ENCODE data around the gene FAM78B.

FAM78B gene, protein sequence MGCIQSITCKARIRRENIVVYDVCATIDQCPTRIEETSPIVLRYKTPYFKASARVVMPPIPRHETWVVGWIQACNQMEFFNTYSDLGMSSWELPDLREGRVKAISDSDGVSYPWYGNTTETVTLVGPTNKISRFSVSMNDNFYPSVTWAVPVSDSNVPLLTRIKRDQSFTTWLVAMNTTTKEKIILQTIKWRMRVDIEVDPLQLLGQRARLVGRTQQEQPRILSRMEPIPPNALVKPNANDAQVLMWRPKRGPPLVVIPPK

GRCh38 chr1:166166698-166167571 is at the start of gene FAM78B:
FAM78B (minus strand) TSS chr1:166167001; CDS start chr1:166166248, 753 bp downstream.
- DNase-seq (ENCODE audit: low read depth): peak; percentile 16

GRCh38 chr1:166202546-166202945 is 35.7 kb upstream of the FAM78B start:
- no peak for DNase-seq (ENCODE audit: low read depth)

- no peak for DNase-seq (ENCODE audit: low read depth)
These were observed 33.9 kb upstream of the FAM78B start for GRCh38 chr1:166200743-166201142.

GRCh38 chr1:166197597-166197996 is 30.8 kb upstream of the FAM78B start:
- DNase-seq (ENCODE audit: low read depth): no peak

DNA sequence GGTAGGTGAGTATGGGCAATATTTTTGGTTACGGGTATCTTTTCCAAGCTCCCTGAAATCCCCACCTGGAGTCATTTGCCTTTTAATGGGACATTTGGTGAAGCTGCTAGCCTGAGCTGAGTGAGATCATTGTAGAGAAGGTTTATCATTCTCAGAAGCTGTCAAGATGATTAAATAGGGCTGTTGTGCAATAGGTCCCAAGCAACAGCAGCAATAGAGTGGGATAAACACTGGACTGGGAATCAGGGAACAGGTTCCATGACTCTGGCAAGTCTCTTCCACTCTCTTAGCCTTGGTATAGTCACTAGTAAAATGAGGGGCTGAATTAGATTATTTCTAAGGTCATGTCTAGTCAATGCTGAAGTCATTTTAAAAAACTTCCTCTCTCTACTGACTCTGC is 30.3 kb upstream of the FAM78B start:
- no peak for DNase-seq (ENCODE audit: low read depth)

DNA sequence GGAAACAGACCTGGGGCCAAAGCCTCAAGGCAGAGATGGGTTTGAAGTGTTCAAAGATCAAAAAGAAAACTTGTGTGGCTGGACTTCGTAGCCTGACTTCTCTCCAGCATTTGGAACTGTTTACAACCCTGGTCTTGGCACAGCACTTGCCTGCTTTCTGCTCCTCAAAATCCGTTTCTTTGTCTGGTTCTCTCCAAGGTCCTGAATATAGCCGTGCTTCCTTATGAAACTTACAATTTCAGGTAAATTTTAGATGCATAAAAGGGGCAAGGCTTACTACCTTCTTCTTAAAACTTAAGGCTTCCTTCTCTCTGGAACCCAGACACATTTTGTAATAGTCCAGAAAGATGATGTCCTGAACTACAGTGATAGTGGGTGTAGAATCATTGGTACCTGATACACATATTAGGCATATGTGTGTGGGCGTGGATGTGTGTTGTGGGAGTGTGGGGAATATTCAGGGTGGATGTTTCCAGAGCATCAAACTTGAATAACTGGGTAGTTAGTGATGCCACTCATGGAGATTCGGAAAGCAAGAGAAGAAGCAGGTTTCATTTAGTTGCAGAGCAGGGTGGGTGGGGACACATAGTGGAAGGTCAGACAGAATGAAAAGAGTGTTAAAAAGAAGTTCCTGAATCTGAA is 26.4 kb upstream of the FAM78B start:
- no peak for DNase-seq (ENCODE audit: low read depth)

DNA sequence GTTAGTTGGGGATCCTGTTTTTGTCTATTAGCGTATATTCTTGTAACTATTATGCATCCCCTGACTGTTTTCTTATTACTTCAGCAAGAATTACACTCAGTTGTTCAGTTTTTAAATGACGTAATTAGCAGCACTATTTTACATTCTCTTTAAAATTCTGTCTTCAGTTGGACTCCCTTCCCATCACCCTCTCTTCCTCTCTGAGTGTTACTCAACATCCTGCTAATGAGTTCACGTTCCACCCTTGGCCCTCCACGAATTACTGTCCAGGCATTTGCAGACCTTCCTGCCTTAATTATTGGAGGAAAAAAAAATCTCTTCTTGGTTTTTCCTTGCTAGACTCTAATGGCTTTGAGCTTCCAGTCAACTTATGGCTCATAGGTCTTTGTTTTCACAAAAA is 23.6 kb upstream of the FAM78B start:
- no peak for DNase-seq (ENCODE audit: low read depth)

DNA sequence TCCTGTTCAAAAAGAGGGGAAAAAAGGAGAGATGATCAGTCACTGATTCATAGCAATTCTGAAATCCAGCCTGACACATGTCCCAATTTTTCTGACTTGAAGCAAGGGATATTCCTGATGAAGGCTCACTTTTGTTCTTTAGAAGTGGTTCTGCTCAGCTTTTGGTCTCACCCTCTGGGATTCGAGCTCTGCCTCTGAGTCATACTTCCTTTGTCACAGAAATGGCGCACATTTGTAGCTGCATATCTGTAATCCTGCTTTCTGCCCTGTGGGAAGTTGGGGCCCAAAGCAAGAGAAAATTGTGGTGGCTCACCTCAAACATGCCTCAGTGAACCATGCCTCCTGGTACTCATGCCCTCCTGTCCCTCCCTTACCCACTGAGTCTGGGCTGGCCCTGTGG is 22.3 kb upstream of the FAM78B start:
- DNase-seq (ENCODE audit: low read depth): no peak

GRCh38 chr1:166185526-166185925 is 18.7 kb upstream of the FAM78B start:
- no peak for DNase-seq (ENCODE audit: low read depth)

DNA sequence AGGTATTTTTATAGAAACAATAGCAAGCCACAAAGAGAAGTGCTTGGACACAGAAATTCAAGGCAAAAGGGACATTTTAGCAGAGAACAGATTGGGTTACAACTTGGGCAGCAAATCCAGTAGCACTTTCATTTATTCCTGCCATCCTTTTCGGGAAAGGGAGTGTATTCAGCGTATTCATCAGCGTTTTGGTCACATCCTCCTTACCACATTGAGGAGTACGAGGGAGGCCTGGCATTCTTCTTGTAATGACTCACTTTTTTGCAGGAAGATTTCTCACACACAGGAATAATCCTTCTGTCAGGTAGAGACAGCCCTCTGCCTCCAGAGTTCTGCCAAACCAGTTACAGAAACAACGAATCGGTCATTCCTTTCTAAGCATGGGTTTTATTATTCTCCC is 18.1 kb upstream of the FAM78B start:
- DNase-seq (ENCODE audit: low read depth): no peak

GRCh38 chr1:166184012-166184411 is 17.2 kb upstream of the FAM78B start:
- no peak for DNase-seq (ENCODE audit: low read depth)

- no peak for DNase-seq (ENCODE audit: low read depth)
These were observed 15.5 kb upstream of the FAM78B start for GRCh38 chr1:166182281-166182680.

- no peak for DNase-seq (ENCODE audit: low read depth)
These were observed 9.6 kb upstream of the FAM78B start for GRCh38 chr1:166176416-166176815.

- DNase-seq (ENCODE audit: low read depth): no peak
These were observed 8.2 kb upstream of the FAM78B start for GRCh38 chr1:166175032-166175431.

DNA sequence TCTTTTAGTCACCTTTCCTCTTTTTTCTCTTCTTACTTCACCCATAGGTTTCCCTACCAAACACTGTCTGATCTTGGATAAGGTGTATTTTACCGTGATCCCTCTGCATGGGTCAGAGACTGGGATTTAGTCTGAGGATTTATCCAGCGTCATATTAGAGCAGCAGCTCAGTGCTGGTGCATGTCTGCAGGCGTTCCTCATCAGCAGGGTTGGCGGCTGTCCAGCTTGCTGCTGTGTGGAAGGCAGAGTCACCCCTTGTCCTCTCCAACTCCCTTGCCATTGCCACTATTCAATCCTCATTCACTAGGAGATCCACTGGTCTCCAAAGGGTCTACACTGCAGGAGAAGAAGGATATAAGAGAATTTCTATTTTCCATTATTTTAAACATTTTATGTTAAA is 7.3 kb upstream of the FAM78B start:
- no peak for DNase-seq (ENCODE audit: low read depth)

DNA sequence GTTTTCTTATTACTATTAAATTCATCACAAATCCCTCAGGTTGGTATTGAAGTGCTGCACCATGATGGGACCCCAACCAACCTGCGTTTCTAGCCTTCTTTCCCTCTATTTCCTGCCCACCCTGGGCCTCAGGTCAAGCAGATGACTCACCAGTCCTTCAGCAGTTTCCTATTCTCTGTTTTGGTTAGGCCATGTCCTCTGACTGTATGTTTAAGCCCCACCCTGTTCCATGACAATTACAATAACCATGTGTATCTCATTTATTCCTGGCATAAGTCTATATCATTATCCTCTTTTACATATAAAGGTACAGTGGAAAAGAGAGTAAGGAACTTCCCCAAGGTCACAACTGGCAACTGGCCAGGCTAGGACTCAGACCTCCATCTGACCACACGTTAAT is 5.3 kb upstream of the FAM78B start:
- no peak for DNase-seq (ENCODE audit: low read depth)

DNA sequence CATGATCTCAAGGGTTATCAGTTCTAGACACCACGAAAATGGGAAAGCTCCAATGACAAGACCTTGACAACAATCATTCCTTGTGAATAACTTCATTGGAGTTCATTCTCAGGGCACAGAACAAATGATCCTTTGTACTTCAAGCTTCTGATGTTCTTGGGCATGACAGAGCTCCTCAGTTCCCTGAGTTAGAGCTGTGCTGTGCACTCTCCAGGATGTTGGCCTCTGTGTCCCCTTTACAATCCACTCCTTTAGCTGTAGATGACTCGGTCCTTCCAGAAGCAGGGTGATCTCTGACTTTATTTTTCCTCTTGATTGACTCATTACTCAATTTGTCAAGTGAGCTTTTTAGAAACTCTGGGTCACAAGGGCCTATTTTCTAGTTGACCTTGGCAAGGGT is 3.9 kb upstream of the FAM78B start:
- no peak for DNase-seq (ENCODE audit: low read depth)

GRCh38 chr1:166170075-166170474 is 3.3 kb upstream of the FAM78B start:
- no peak for DNase-seq (ENCODE audit: low read depth)

- no peak for DNase-seq (ENCODE audit: low read depth)
These were observed 2.4 kb upstream of the FAM78B start for GRCh38 chr1:166169182-166169581.

- no peak for DNase-seq (ENCODE audit: low read depth)
These were observed 748 bp upstream of the FAM78B start for GRCh38 chr1:166167572-166167925.

DNA sequence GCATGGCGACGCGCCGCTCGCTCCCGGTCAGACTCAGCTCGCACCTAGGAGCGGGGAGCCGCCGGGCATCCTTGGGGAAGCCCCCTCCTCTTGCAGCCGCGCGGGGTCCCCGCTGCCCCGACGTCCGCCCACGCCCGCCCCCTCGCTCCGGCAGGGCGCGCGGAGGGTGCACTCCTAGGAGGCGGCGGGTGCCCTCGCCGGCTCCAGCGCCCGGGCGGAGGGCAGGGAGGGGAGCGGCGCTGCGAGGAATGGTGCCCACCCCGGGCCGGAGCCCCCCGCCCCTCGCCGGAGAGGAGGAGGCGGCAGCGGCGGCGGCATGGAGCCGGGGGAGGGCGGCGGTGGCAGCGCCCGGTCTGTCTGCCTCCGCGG is 488 bp downstream of the FAM78B start:
- DNase-seq (ENCODE audit: low read depth): no peak

DNA sequence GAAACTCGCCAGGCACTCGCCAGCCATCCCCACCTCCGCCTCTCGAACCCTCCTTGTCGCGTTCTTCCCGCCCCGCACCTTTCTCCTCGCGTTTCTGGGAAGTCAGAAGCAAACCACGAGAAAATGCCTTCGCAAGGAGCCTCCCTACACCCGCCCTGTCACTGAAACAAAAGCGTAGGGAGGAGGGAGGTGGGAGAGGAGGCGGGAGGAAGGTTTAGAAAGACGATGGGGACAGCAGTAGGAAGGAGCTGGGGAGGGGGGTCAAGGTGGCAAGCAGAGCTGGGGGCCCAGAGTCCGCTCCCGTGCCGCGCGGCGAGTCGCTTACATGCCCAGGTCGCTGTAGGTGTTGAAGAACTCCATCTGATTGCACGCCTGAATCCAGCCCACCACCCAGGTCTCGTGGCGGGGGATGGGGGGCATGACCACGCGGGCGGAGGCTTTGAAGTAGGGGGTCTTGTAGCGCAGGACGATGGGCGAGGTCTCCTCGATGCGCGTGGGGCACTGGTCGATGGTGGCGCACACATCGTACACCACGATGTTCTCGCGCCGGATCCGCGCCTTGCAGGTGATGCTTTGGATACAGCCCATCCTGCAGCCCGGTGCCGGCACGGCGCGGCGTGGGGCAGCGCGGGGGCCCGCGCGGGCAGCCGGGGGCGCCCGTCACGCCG is 1.0 kb downstream of the FAM78B start:
- peak; percentile 5 for DNase-seq (ENCODE audit: low read depth)

All from amniotic epithelial cell (primary cell).